Neural cell (in vitro differentiated cells): ENCODE results near the gene SEC11C. TPM values are rescaled to one million over a fixed set of nuclear protein-coding genes. Genes with fewer than 3 reads are reported as not detected.

Experiments used
- H2AFZ ChIP-seq: fragments of 200-600, 300-800 bp; sonication (generic), shearing (Covaris generic); 2 replicates; pipeline ENCODE4 v1.6.0; 2014; ENCODE audit warnings: low read depth, mild to moderate bottlenecking, antibody characterized with exemption, low read length, moderate library complexity
- H3F3A ChIP-seq: fragments of 200-600 bp; shearing (Covaris generic); 2 replicates; pipeline ENCODE4 v1.6.1; 2016; ENCODE audit warnings: mild to moderate bottlenecking, moderate library complexity, mixed read lengths, antibody characterized with exemption, low read length; ENCODE audit not compliant: insufficient read depth, poor library complexity, severe bottlenecking
- H3K27ac ChIP-seq: fragments of 200-600, 300-800 bp; sonication (generic), shearing (Covaris generic); 2 replicates; pipeline ENCODE4 v1.5.1; 2014; ENCODE audit warnings: mild to moderate bottlenecking, low read length, moderate library complexity
- H3K27me3 ChIP-seq: fragments of 300-800, 200-600 bp; sonication (generic), shearing (Covaris generic); 2 replicates; pipeline ENCODE4 v1.6.0; 2014; ENCODE audit warnings: mild to moderate bottlenecking, low read depth, low read length, moderate library complexity; ENCODE audit not compliant: insufficient read depth
- H3K36me3 ChIP-seq: fragments of 300-800, 200-600 bp; sonication (generic), shearing (Covaris generic); 2 replicates; pipeline ENCODE4 v1.5.1; 2014; ENCODE audit warnings: mild to moderate bottlenecking, antibody characterized with exemption, low read length, moderate library complexity; ENCODE audit not compliant: insufficient read depth
- H3K4me2 ChIP-seq: fragments of 300-800, 200-600 bp; sonication (generic), shearing (Covaris generic); 2 replicates; pipeline ENCODE4 v1.6.0; 2014; ENCODE audit warnings: mild to moderate bottlenecking, low read length
- H3K4me3 ChIP-seq: fragments of 300-800, 200-600 bp; sonication (generic), shearing (Covaris generic); 2 replicates; pipeline ENCODE4 v1.5.1; 2014; ENCODE audit warnings: mild to moderate bottlenecking, low read length, moderate library complexity
- H3K79me2 ChIP-seq: fragments of 200-600 bp; shearing (Covaris generic); replicated peaks from 2 replicates; pipeline ENCODE4 v1.6.0; 2014; ENCODE audit warnings: mild to moderate bottlenecking, low read length, moderate library complexity; ENCODE audit not compliant: insufficient read depth
- H3K9ac ChIP-seq: fragments of 300-800, 200-600 bp; sonication (generic), shearing (Covaris generic); 2 replicates; pipeline ENCODE4 v1.6.1; 2016; ENCODE audit warnings: mild to moderate bottlenecking, low read length, mixed read lengths
- H3K9me2 ChIP-seq: fragments of 200-600 bp; shearing (Covaris generic); 2 replicates; pipeline ENCODE4 v1.6.1; 2016; ENCODE audit warnings: mild to moderate bottlenecking, low read length, mixed read lengths; ENCODE audit not compliant: insufficient read depth
- H3K9me3 ChIP-seq: fragments of 200-600, 300-800 bp; sonication (generic), shearing (Covaris generic); 2 replicates; pipeline ENCODE4 v1.6.1; 2016; ENCODE audit warnings: mild to moderate bottlenecking, mixed run types, low read length, moderate library complexity, mixed read lengths
- H4K20me1 ChIP-seq: fragments of 200-600 bp; shearing (Covaris generic); 2 replicates; pipeline ENCODE4 v1.6.1; 2016; ENCODE audit warnings: mild to moderate bottlenecking, mixed run types; ENCODE audit not compliant: insufficient read depth
- CTCF ChIP-seq: fragments of 450-650 bp; IDR thresholded peaks from 2 replicates; pipeline ENCODE4 v1.5.1; 2014; ENCODE audit warnings: antibody characterized with exemption, mild to moderate bottlenecking, moderate library complexity; ENCODE audit not compliant: poor library complexity, severe bottlenecking
- EP300 ChIP-seq: fragments of 450-650 bp; conservative IDR thresholded peaks from 2 replicates; pipeline ENCODE4 v1.6.1; 2014; ENCODE audit warnings: antibody characterized with exemption, mild to moderate bottlenecking, moderate library complexity; ENCODE audit not compliant: poor library complexity, severe bottlenecking
- EZH2 ChIP-seq: fragments of 200-600, 300-800 bp; shearing (Covaris generic), sonication (generic); IDR thresholded peaks from 2 replicates; pipeline ENCODE4 v1.6.1; 2014; ENCODE audit warnings: antibody characterized with exemption, low read length, borderline replicate concordance, mild to moderate bottlenecking; ENCODE audit not compliant: insufficient read depth, poor library complexity, severe bottlenecking
- MXI1 ChIP-seq: fragments of 450-650 bp; conservative IDR thresholded peaks from 2 replicates; pipeline ENCODE4 v1.6.1; 2014; ENCODE audit warnings: antibody characterized with exemption, mild to moderate bottlenecking; ENCODE audit not compliant: poor library complexity, severe bottlenecking
- POLR2AphosphoS5 ChIP-seq: IDR thresholded peaks from 2 replicates; pipeline ENCODE4 v1.6.1; 2012
- RAD21 ChIP-seq: fragments of 450-650 bp; conservative IDR thresholded peaks from 2 replicates; pipeline ENCODE4 v1.6.1; 2014; ENCODE audit warnings: antibody characterized with exemption, mild to moderate bottlenecking, moderate library complexity
- SMC3 ChIP-seq: fragments of 450-650 bp; conservative IDR thresholded peaks from 2 replicates; pipeline ENCODE4 v1.6.1; 2014; ENCODE audit warnings: antibody characterized with exemption, mild to moderate bottlenecking, moderate library complexity; ENCODE audit not compliant: poor library complexity
- TAF1 ChIP-seq: IDR thresholded peaks from 2 replicates; pipeline ENCODE4 v1.6.1; 2012; ENCODE audit warnings: low read depth
- polyA plus RNA-seq: library from polyadenylated mRNA; depleted of rRNA; stranded (reverse); fragments of >200 nt; gene quantifications from 2 replicates; pipeline ENCODE4 v1.2.3, GENCODE V29; 2014
- TF ChIP-seq, protein P1 (sequence below): IDR thresholded peaks from 2 replicates; pipeline ENCODE4 v1.6.1; 2012; ENCODE audit warnings: borderline replicate concordance

The SEC11C gene
- polyA plus RNA-seq, 1 donor from 2014 or later: 211 TPM

DNA sequence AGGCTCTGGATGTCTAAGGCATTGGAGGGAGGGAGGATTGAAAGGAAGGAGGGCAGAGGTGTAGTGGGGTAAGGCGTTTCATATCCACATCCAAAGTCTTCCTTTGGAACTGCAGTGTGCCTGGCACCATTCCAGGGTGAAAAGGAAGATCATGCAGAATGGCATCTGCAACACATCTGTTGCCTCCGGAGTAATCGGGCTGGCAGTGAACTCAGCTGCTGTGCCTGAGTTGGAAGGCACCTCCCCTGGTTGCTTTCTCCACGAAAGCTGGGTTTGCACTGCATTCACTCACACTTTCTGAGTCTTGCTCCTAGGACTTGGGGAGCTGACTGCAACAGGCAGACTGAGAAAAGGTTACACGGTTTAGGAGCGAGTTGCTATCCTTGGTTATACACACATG, 30.3 kb upstream of the SEC11C start:
- Histone ChIP-seq H2AFZ (no peak overlapping the region), H3K9me3 (no peaks in the 10 kb centered on the region), H3K27me3 (no peaks in the 10 kb centered on the region), H3K4me3 (no peak overlapping the region), H3K9ac (no peak overlapping the region), H4K20me1 (no peaks in the 10 kb centered on the region), H3K79me2 (no peaks in the 10 kb centered on the region), H3K4me2 (no peak overlapping the region), H3K36me3 (no peaks in the 10 kb centered on the region), H3K27ac (no peak overlapping the region), H3K9me2 (no peaks in the 10 kb centered on the region), H3F3A (no peaks in the 10 kb centered on the region)
- no peak for TF ChIP-seq RAD21
- no peak for TF ChIP-seq SMC3
- TF ChIP-seq EP300: no peak
- no peak for TF ChIP-seq POLR2AphosphoS5
- TF ChIP-seq, protein P1, sequence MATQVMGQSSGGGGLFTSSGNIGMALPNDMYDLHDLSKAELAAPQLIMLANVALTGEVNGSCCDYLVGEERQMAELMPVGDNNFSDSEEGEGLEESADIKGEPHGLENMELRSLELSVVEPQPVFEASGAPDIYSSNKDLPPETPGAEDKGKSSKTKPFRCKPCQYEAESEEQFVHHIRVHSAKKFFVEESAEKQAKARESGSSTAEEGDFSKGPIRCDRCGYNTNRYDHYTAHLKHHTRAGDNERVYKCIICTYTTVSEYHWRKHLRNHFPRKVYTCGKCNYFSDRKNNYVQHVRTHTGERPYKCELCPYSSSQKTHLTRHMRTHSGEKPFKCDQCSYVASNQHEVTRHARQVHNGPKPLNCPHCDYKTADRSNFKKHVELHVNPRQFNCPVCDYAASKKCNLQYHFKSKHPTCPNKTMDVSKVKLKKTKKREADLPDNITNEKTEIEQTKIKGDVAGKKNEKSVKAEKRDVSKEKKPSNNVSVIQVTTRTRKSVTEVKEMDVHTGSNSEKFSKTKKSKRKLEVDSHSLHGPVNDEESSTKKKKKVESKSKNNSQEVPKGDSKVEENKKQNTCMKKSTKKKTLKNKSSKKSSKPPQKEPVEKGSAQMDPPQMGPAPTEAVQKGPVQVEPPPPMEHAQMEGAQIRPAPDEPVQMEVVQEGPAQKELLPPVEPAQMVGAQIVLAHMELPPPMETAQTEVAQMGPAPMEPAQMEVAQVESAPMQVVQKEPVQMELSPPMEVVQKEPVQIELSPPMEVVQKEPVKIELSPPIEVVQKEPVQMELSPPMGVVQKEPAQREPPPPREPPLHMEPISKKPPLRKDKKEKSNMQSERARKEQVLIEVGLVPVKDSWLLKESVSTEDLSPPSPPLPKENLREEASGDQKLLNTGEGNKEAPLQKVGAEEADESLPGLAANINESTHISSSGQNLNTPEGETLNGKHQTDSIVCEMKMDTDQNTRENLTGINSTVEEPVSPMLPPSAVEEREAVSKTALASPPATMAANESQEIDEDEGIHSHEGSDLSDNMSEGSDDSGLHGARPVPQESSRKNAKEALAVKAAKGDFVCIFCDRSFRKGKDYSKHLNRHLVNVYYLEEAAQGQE: no peak
- no peak for TF ChIP-seq MXI1
- no peak for TF ChIP-seq EZH2
- TF ChIP-seq CTCF: no peak
- no peak for TF ChIP-seq TAF1

- Histone ChIP-seq H2AFZ (no peak overlapping the region), H3K4me3 (no peak overlapping the region), H3K9me2 (no peaks in the 10 kb centered on the region), H3K27me3 (no peaks in the 10 kb centered on the region), H3K9me3 (no peaks in the 10 kb centered on the region), H3K4me2 (no peak overlapping the region), H3K9ac (no peak overlapping the region), H4K20me1 (no peaks in the 10 kb centered on the region), H3F3A (no peaks in the 10 kb centered on the region), H3K79me2 (no peaks in the 10 kb centered on the region), H3K27ac (no peak overlapping the region), H3K36me3 (no peaks in the 10 kb centered on the region)
- TF ChIP-seq POLR2AphosphoS5: no peak
- no peak for TF ChIP-seq SMC3
- no peak for TF ChIP-seq TAF1
- TF ChIP-seq EP300: no peak
- TF ChIP-seq CTCF: no peak
- TF ChIP-seq, protein P1: no peak
- no peak for TF ChIP-seq MXI1
- no peak for TF ChIP-seq RAD21
- no peak for TF ChIP-seq EZH2
Observed at GRCh38 chr18:59114160-59114559, 25.5 kb upstream of the SEC11C start.
